ENCODE data around the gene MBLAC1.
A peak's percentile ranks its signal among the peaks of the same experiment; 100 is the strongest.

Gene MBLAC1

GRCh38 chr7:100101016-100101862, 25.5 kb upstream of the MBLAC1 start, which contains the start of the genes AP4M1 and MCM7:
AP4M1 (plus strand) TSS chr7:100101643; CDS start chr7:100101715, 72 bp downstream.
MCM7 (minus strand) TSS chr7:100101397; CDS start chr7:100101294, 103 bp downstream.
- H3K4me3 ChIP-seq (ENCODE audit: low read depth, low read length, poor library complexity, severe bottlenecking) = peak within 1 kb of the TSS; percentile 87
- H3K36me3 ChIP-seq (ENCODE audit: insufficient read depth, low read length) = peaks cover 60% of the 10 kb centered on the region
- no peaks in the 10 kb centered on the region for H3K27me3 ChIP-seq (ENCODE audit: insufficient read depth, low read length)
- H3K4me2 ChIP-seq (ENCODE audit: low read length) = peak within 1 kb of the TSS; percentile 74
- no peaks in the 10 kb centered on the region for H3F3A ChIP-seq (ENCODE audit: insufficient read depth, low read length)
- peaks cover 17% of the 10 kb centered on the region for H3K4me1 ChIP-seq (ENCODE audit: insufficient read depth, low read length, severe bottlenecking)
- no peaks in the 10 kb centered on the region for H3K9me2 ChIP-seq (ENCODE audit: low read depth, low read length)
- peak within 1 kb of the TSS; percentile 98 for H3K9ac ChIP-seq (ENCODE audit: low read length)
- H3K27ac ChIP-seq (ENCODE audit: low read depth, low read length, poor library complexity, severe bottlenecking) = peak within 1 kb of the TSS; percentile 89
- H4K20me1 ChIP-seq (ENCODE audit: insufficient read depth, low read length) = no peaks in the 10 kb centered on the region
- TF ChIP-seq EZH2 (IDR thresholded peaks at IDR 0.05; ENCODE audit: borderline replicate concordance, low read length) (no peak), CTCF (IDR thresholded peaks at IDR 0.05; ENCODE audit: low read length) (no peak)
- H3K79me2 ChIP-seq (ENCODE audit: insufficient read depth, low read length) = peaks cover 10% of the 10 kb centered on the region
- no peak within 1 kb of the TSS for H2AFZ ChIP-seq (ENCODE audit: low read length)
- no peaks in the 10 kb centered on the region for H3K9me3 ChIP-seq (ENCODE audit: low read length)

GRCh38 chr7:100102950-100103840, 23.6 kb upstream of the MBLAC1 start:
- Histone ChIP-seq H3K27ac (ENCODE audit: low read depth, low read length, poor library complexity, severe bottlenecking) (peak overlapping the region; percentile 73), H3K36me3 (ENCODE audit: insufficient read depth, low read length) (peaks cover 58% of the 10 kb centered on the region), H3K4me2 (ENCODE audit: low read length) (peak overlapping the region; percentile 71), H3K4me1 (ENCODE audit: insufficient read depth, low read length, severe bottlenecking) (peaks cover 24% of the 10 kb centered on the region), H4K20me1 (ENCODE audit: insufficient read depth, low read length) (no peaks in the 10 kb centered on the region), H3F3A (ENCODE audit: insufficient read depth, low read length) (no peaks in the 10 kb centered on the region), H3K9ac (ENCODE audit: low read length) (peak overlapping the region; percentile 67; the same call in 1 of the 2 replicates), H2AFZ (ENCODE audit: low read length) (no peak overlapping the region), H3K9me2 (ENCODE audit: low read depth, low read length) (no peaks in the 10 kb centered on the region), H3K9me3 (ENCODE audit: low read length) (no peaks in the 10 kb centered on the region), H3K27me3 (ENCODE audit: insufficient read depth, low read length) (no peaks in the 10 kb centered on the region), H3K4me3 (ENCODE audit: low read depth, low read length, poor library complexity, severe bottlenecking) (peak overlapping the region; percentile 87), H3K79me2 (ENCODE audit: insufficient read depth, low read length) (peaks cover 10% of the 10 kb centered on the region)
- TF ChIP-seq CTCF (IDR thresholded peaks at IDR 0.05; ENCODE audit: low read length) (no peak), EZH2 (IDR thresholded peaks at IDR 0.05; ENCODE audit: borderline replicate concordance, low read length) (no peak)

- Histone ChIP-seq H2AFZ (ENCODE audit: low read length) (no peak overlapping the region), H4K20me1 (ENCODE audit: insufficient read depth, low read length) (no peaks in the 10 kb centered on the region), H3K27me3 (ENCODE audit: insufficient read depth, low read length) (no peaks in the 10 kb centered on the region), H3K4me2 (ENCODE audit: low read length) (no peak overlapping the region), H3K9ac (ENCODE audit: low read length) (no peak overlapping the region), H3K36me3 (ENCODE audit: insufficient read depth, low read length) (peaks cover 56% of the 10 kb centered on the region), H3K27ac (ENCODE audit: low read depth, low read length, poor library complexity, severe bottlenecking) (no peak overlapping the region), H3K4me3 (ENCODE audit: low read depth, low read length, poor library complexity, severe bottlenecking) (no peak overlapping the region), H3K79me2 (ENCODE audit: insufficient read depth, low read length) (no peaks in the 10 kb centered on the region), H3K9me2 (ENCODE audit: low read depth, low read length) (no peaks in the 10 kb centered on the region), H3K4me1 (ENCODE audit: insufficient read depth, low read length, severe bottlenecking) (peaks cover 18% of the 10 kb centered on the region), H3K9me3 (ENCODE audit: low read length) (no peaks in the 10 kb centered on the region), H3F3A (ENCODE audit: insufficient read depth, low read length) (no peaks in the 10 kb centered on the region)
- no peak for TF ChIP-seq CTCF (IDR thresholded peaks at IDR 0.05; ENCODE audit: low read length)
- TF ChIP-seq EZH2 (IDR thresholded peaks at IDR 0.05; ENCODE audit: borderline replicate concordance, low read length) = no peak
These were observed 21.2 kb upstream of the MBLAC1 start for GRCh38 chr7:100105534-100105933.
